OCI-LY7 (cell line): Measurements from ENCODE around the gene PCYT1B. TPM values are rescaled to one million over a fixed set of nuclear protein-coding genes. Genes with fewer than 3 reads are reported as not detected.

Experiments
- BruUV-seq: library from RNA; stranded (reverse); fragments of 400-500 nt; replicated peaks from 2 replicates; lab custom pipeline; 2021; lab: Mats Ljungman, UMichigan
- CTCF ChIA-PET: fragments of 300-600 bp; sonication (Branson Sonifier 250); formaldehyde crosslinking; loops from one replicate; lab custom pipeline; 2022; ENCODE audit warnings: antibody characterized with exemption; ENCODE audit not compliant: unreplicated experiment; lab: Charles Lee
- POLR2A ChIA-PET: fragments of 300-600 bp; sonication (Branson Sonifier 250); formaldehyde crosslinking; loops from one replicate; lab custom pipeline; 2022; ENCODE audit warnings: antibody characterized with exemption; lab: Charles Lee
- DNase-seq: peaks from one replicate; pipeline ENCODE4 v3.0.0-alpha.2; 2015; ENCODE audit warnings: low spot score
- H2AFZ ChIP-seq: fragments of 200-600 bp; sonication (generic), shearing (Covaris generic); 2 replicates; pipeline ENCODE4 v1.6.1; 2014; ENCODE audit warnings: mild to moderate bottlenecking, antibody characterized with exemption, low read length, moderate library complexity
- H3K27ac ChIP-seq: fragments of 200-600 bp; sonication (generic); 2 replicates; pipeline ENCODE4 v1.5.1; 2014; ENCODE audit warnings: mixed run types, low read depth, mild to moderate bottlenecking, moderate library complexity, low read length, inconsistent platforms; ENCODE audit not compliant: poor library complexity, severe bottlenecking
- H3K36me3 ChIP-seq: fragments of 200-600 bp; sonication (generic); 2 replicates; pipeline ENCODE4 v1.6.1; 2014; ENCODE audit warnings: mild to moderate bottlenecking, antibody characterized with exemption, low read length, moderate library complexity, mixed read lengths; ENCODE audit not compliant: insufficient read depth
- H3K4me1 ChIP-seq: fragments of 200-600 bp; sonication (generic); 2 replicates; pipeline ENCODE4 v1.5.1; 2014; ENCODE audit warnings: mild to moderate bottlenecking, low read length; ENCODE audit not compliant: insufficient read depth, poor library complexity, severe bottlenecking
- H3K4me2 ChIP-seq: fragments of 200-600 bp; sonication (generic); 2 replicates; pipeline ENCODE4 v1.6.1; 2014; ENCODE audit warnings: mild to moderate bottlenecking, low read length
- H3K4me3 ChIP-seq: fragments of 200-600 bp; sonication (generic); 2 replicates; pipeline ENCODE4 v1.5.1; 2014; ENCODE audit warnings: mild to moderate bottlenecking, low read depth, low read length; ENCODE audit not compliant: poor library complexity, severe bottlenecking
- H3K79me2 ChIP-seq: fragments of 200-600 bp; sonication (generic); 2 replicates; pipeline ENCODE4 v1.6.1; 2016; ENCODE audit warnings: low read depth, mild to moderate bottlenecking, low read length, moderate library complexity, mixed read lengths; ENCODE audit not compliant: insufficient read depth
- H3K9me2 ChIP-seq: fragments of 200-600 bp; sonication (generic); 2 replicates; pipeline ENCODE4 v1.6.1; 2016; ENCODE audit warnings: mild to moderate bottlenecking, low read length, mixed read lengths; ENCODE audit not compliant: insufficient read depth
- H3K9me3 ChIP-seq: fragments of 200-600 bp; sonication (generic); 2 replicates; pipeline ENCODE4 v1.6.1; 2014; ENCODE audit warnings: mild to moderate bottlenecking, mixed run types, low read length, mixed read lengths
- H4K20me1 ChIP-seq: fragments of 200-600 bp; sonication (generic); 2 replicates; pipeline ENCODE4 v1.6.1; 2014; ENCODE audit warnings: mild to moderate bottlenecking, antibody characterized with exemption, low read length, moderate library complexity, mixed read lengths; ENCODE audit not compliant: insufficient read depth
- EZH2phosphoT487 ChIP-seq: fragments of 200-600 bp; sonication (generic); IDR thresholded peaks from 2 replicates; pipeline ENCODE4 v1.6.1; 2018; ENCODE audit warnings: low read depth, borderline replicate concordance, mild to moderate bottlenecking, mixed run types, antibody characterized with exemption, low read length, moderate library complexity, mixed read lengths
- intact Hi-C: fragments of 100-400 bp; cut with micrococcal nuclease; formaldehyde crosslinking; loops from one replicate; pipeline ENCODE4 v1.10.0; 2022; ENCODE audit not compliant: unreplicated experiment
- total RNA-seq, 2 experiments: library from RNA; depleted of rRNA in 1 of 2; stranded (reverse); fragments of >200 nt in 1 of 2; shearing (Covaris generic) in 1 of 2; gene quantifications; 2 replicates each; pipeline ENCODE4 v1.2.3, GENCODE V29; 2014 to 2022
- TF ChIP-seq, protein P1 (sequence below): fragments of 200-600 bp; sonication (generic); conservative IDR thresholded peaks from 2 replicates; pipeline ENCODE4 v1.5.1; 2014; ENCODE audit warnings: mild to moderate bottlenecking, antibody characterized with exemption, low read length, moderate library complexity, mixed read lengths

Gene PCYT1B
- total RNA-seq, 2 experiments from 2014 or later = not detected

DNA sequence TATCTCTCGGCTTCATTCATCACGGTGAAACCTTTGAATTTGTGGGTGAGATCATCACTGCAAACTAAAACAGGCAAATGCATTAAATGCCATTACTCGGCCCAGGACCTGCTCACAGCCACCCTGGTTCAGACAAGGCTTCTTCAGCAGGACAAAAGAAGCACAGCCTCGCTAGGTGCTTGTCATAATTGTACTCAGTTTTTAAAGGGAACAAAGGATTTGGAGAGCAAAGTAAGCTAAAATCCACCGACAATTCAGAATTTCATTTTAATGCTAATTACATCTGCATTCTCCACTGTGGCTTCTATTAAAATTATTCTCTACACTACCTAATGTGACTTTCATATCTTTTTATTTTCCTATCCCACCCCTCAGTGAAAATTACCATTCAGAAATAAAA is 57.0 kb downstream of the PCYT1B start:
- ChIA-PET CTCF (no interaction called here), POLR2A (interaction anchor here (0.6 kb wide), 1 partner anchor 63 kb away, joined by 5 read pairs; no protein-coding TSS in a partner anchor)
- intact Hi-C loops = no loop called here
- H3K9me2 ChIP-seq = no peaks in the 10 kb centered on the region
- no peaks in the 10 kb centered on the region for H3K9me3 ChIP-seq
- H4K20me1 ChIP-seq = no peaks in the 10 kb centered on the region
- TF ChIP-seq, protein P1, sequence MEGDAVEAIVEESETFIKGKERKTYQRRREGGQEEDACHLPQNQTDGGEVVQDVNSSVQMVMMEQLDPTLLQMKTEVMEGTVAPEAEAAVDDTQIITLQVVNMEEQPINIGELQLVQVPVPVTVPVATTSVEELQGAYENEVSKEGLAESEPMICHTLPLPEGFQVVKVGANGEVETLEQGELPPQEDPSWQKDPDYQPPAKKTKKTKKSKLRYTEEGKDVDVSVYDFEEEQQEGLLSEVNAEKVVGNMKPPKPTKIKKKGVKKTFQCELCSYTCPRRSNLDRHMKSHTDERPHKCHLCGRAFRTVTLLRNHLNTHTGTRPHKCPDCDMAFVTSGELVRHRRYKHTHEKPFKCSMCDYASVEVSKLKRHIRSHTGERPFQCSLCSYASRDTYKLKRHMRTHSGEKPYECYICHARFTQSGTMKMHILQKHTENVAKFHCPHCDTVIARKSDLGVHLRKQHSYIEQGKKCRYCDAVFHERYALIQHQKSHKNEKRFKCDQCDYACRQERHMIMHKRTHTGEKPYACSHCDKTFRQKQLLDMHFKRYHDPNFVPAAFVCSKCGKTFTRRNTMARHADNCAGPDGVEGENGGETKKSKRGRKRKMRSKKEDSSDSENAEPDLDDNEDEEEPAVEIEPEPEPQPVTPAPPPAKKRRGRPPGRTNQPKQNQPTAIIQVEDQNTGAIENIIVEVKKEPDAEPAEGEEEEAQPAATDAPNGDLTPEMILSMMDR = no peak
- no peak for TF ChIP-seq EZH2phosphoT487
- no peaks in the 10 kb centered on the region for H3K36me3 ChIP-seq
- H3K27ac ChIP-seq = no peak overlapping the region
- no peak overlapping the region for H3K4me3 ChIP-seq
- DNase-seq = no peak
- BruUV-seq = no TSS peak
- H3K4me1 ChIP-seq = no peaks in the 10 kb centered on the region
- H3K79me2 ChIP-seq = no peaks in the 10 kb centered on the region
- H3K4me2 ChIP-seq = no peak overlapping the region
- no peak overlapping the region for H2AFZ ChIP-seq

DNA sequence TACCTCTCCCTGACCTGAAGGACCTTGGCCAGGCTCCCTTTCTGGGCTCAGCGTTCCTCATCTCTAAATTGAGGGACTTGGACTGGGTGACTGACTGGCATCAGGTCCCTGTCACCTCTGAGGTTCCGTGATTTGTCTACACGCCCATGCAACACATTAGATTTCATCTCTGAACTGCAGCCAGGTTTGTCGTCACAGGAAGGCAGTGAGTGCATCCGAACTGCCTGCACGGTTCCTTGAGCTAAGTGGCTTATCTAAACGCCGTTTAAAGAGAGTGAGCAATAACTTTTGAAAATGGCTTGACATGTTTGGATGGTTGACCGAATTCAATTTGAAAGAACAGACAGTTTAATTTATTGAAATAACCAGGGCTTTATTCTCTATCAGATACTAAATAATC is 70.1 kb downstream of the PCYT1B start:
- Histone ChIP-seq H3K4me3 (no peak overlapping the region), H3K4me2 (no peak overlapping the region), H3K79me2 (no peaks in the 10 kb centered on the region), H3K27ac (no peak overlapping the region), H3K4me1 (no peaks in the 10 kb centered on the region), H3K9me3 (no peaks in the 10 kb centered on the region), H4K20me1 (no peaks in the 10 kb centered on the region), H3K36me3 (no peaks in the 10 kb centered on the region), H3K9me2 (no peaks in the 10 kb centered on the region), H2AFZ (no peak overlapping the region)
- BruUV-seq = no TSS peak
- TF ChIP-seq, protein P1 = no peak
- no peak for TF ChIP-seq EZH2phosphoT487
- DNase-seq = no peak
- CTCF ChIA-PET = no interaction called here
- intact Hi-C loops = no loop called here
- POLR2A ChIA-PET = no interaction called here

DNA sequence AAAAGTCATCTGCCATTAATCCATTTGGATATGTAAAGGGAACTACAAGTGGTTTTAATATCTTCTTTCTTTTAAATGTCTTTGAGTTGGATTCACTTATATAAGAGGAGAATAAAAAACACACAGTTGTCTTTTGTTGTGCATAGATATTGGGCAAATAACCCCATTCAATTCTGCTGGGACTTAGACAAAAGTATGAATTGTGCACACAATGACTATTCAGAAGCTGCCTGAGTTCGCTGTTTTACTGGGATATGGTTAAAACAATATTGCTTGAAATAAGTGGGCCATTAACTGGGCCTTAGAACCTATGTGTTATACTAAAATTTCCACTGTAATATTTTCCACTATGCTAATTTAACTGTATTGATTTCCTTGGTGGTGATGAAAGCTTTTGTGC is 71.7 kb downstream of the PCYT1B start:
- no TSS peak for BruUV-seq
- DNase-seq = no peak
- POLR2A ChIA-PET = no interaction called here

More for the DNA sequence above, 71.7 kb downstream of the PCYT1B start:
- H3K9me2 ChIP-seq = no peaks in the 10 kb centered on the region
- H3K4me2 ChIP-seq = no peak overlapping the region
- CTCF ChIA-PET = no interaction called here
- no peak overlapping the region for H3K4me3 ChIP-seq
- intact Hi-C loops = no loop called here
- no peaks in the 10 kb centered on the region for H3K4me1 ChIP-seq
- no peaks in the 10 kb centered on the region for H4K20me1 ChIP-seq
- no peaks in the 10 kb centered on the region for H3K9me3 ChIP-seq
- no peak overlapping the region for H2AFZ ChIP-seq
- no peaks in the 10 kb centered on the region for H3K36me3 ChIP-seq
- no peak for TF ChIP-seq EZH2phosphoT487
- TF ChIP-seq, protein P1 = no peak
- H3K27ac ChIP-seq = no peak overlapping the region
- no peaks in the 10 kb centered on the region for H3K79me2 ChIP-seq
